Breast epithelium (tissue), 3 donors: ENCODE results near the gene HDDC2.

Experiments
- POLR2A ChIP-seq: fragments of 450-650 bp; IDR thresholded peaks from one replicate; pipeline ENCODE4 v1.6.1; 2016; ENCODE audit warnings: antibody characterized with exemption, mild to moderate bottlenecking, moderate library complexity
- POLR2AphosphoS5 ChIP-seq, 3 donors: sonication (generic); formaldehyde crosslinking; IDR thresholded peaks; one replicate each; pipeline ENCODE4 v1.6.1; 2017; ENCODE audit warnings: antibody characterized with exemption in 3 of 3
- TF ChIP-seq, protein P1 (sequence below), 3 donors: fragments of 450-650 bp; IDR thresholded peaks; one replicate each; pipeline ENCODE4 v1.5.1; 2016 to 2017; ENCODE audit warnings: antibody characterized with exemption in 3 of 3, mild to moderate bottlenecking in 3 of 3, moderate library complexity in 3 of 3

DNA sequence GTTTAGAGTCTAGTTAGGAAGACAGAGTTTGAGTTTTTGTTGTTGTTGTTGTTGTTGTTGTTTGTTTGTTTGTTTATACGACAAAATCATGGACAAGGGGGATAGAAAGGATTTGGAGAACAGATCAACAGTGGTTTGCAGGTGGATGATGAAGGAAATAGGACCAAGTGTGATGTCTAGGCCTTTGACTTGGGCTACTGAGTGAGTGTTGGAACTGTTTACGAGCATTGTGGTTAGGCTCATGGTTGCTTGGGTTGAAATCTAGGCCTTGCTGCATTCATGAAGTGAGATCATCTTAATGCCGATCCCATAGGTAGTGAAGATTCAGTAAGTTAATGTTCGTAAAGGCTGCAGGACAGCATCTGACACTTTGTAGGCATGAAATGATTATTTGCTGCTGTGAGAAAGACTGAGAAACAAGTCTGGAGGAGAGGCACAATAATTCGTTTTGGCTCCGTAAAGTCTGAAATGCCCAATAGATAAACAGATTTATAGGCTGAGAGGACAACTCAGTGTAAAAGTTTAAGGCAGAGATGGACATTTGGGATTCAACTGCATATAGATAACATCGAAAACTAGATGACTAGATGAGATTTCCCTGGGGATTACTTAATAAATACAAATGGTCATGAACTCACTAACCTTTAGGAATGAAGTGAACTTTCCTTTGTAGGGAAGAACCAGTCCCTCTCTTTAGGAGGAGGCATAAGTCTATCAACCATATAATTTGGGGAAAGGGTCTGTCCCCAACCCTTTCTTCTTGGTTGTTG, 70.0 kb downstream of the HDDC2 start:
- TF ChIP-seq, protein P1, sequence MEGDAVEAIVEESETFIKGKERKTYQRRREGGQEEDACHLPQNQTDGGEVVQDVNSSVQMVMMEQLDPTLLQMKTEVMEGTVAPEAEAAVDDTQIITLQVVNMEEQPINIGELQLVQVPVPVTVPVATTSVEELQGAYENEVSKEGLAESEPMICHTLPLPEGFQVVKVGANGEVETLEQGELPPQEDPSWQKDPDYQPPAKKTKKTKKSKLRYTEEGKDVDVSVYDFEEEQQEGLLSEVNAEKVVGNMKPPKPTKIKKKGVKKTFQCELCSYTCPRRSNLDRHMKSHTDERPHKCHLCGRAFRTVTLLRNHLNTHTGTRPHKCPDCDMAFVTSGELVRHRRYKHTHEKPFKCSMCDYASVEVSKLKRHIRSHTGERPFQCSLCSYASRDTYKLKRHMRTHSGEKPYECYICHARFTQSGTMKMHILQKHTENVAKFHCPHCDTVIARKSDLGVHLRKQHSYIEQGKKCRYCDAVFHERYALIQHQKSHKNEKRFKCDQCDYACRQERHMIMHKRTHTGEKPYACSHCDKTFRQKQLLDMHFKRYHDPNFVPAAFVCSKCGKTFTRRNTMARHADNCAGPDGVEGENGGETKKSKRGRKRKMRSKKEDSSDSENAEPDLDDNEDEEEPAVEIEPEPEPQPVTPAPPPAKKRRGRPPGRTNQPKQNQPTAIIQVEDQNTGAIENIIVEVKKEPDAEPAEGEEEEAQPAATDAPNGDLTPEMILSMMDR (IDR thresholded peaks at IDR 0.05): no peak
- no peak for TF ChIP-seq POLR2AphosphoS5 (IDR thresholded peaks at IDR 0.05)
- no peak for TF ChIP-seq POLR2A
